HEK293 (cell line): ENCODE measurements around the gene MAIP1.

Source experiments
- CTCF ChIA-PET: fragments of 350-600 bp; formaldehyde crosslinking; extraction: SDS; loops from one replicate; lab custom pipeline; 2021; ENCODE audit warnings: antibody characterized with exemption; lab: Yijun Ruan, JAX
- POLR2A ChIA-PET: fragments of 300-600 bp; formaldehyde crosslinking; extraction: SDS; loops from one replicate; lab custom pipeline; 2020; ENCODE audit warnings: antibody characterized with exemption, inconsistent platforms; lab: Yijun Ruan, JAX
- H3K27ac ChIP-seq: fragments of 200-500 bp; sonication (Bioruptor generic); 2 replicates; pipeline ENCODE4 v1.5.1; 2014; ENCODE audit warnings: low read depth, low read length, control low read depth, inconsistent platforms; ENCODE audit errors: extremely low read depth
- H3K36me3 ChIP-seq, 2 experiments: fragments of 200-500 bp in 1 of 2; sonication (Bioruptor generic) in 1 of 2; 1 replicate in 1 of 2; 2 replicates in 1 of 2; pipeline ENCODE4 v1.5.1; 2014 to 2017; ENCODE audit warnings: inconsistent platforms in 2 of 2, low read length in 2 of 2; ENCODE audit not compliant: control insufficient read depth in 2 of 2, insufficient read depth in 1 of 2
- H3K4me1 ChIP-seq: fragments of 200-500 bp; sonication (Bioruptor generic); 2 replicates; pipeline ENCODE4 v1.5.1; 2014; ENCODE audit warnings: mild to moderate bottlenecking, low read length, inconsistent platforms; ENCODE audit not compliant: control insufficient read depth, insufficient read depth
- H3K4me3 ChIP-seq: 2 replicates; pipeline ENCODE4 v1.5.1; 2011; ENCODE audit warnings: low read depth, mild to moderate bottlenecking, control low read depth, low read length, moderate library complexity
- H3K9me3 ChIP-seq: fragments of 200-500 bp; sonication (Bioruptor generic); 2 replicates; pipeline ENCODE4 v1.5.1; 2014; ENCODE audit warnings: low read depth, low read length, inconsistent platforms; ENCODE audit not compliant: control insufficient read depth, insufficient read depth
- CTCF ChIP-seq: fragments of 450-650 bp; formaldehyde crosslinking; IDR thresholded peaks from 2 replicates; pipeline ENCODE4 v1.5.1; 2016; ENCODE audit warnings: missing biosample characterization, missing genetic modification characterization
- ELK4 ChIP-seq: IDR thresholded peaks from 2 replicates; pipeline ENCODE4 v1.6.1; 2011; ENCODE audit warnings: mild to moderate bottlenecking, low read depth, low read length, borderline replicate concordance
- KLF9 ChIP-seq: fragments of 450-650 bp; formaldehyde crosslinking; IDR thresholded peaks from 2 replicates; pipeline ENCODE4 v1.5.1; 2016; ENCODE audit warnings: missing biosample characterization, missing genetic modification characterization, low read depth
- MZF1 ChIP-seq: fragments of 450-650 bp; formaldehyde crosslinking; IDR thresholded peaks from 2 replicates; pipeline ENCODE4 v1.5.1; 2017; ENCODE audit warnings: missing biosample characterization, missing genetic modification characterization, borderline replicate concordance
- PRDM2 ChIP-seq: fragments of 450-650 bp; formaldehyde crosslinking; IDR thresholded peaks from 2 replicates; pipeline ENCODE4 v1.5.1; 2016; ENCODE audit warnings: missing biosample characterization, missing genetic modification characterization, borderline replicate concordance
- ZBTB7A ChIP-seq: fragments of 450-650 bp; formaldehyde crosslinking; IDR thresholded peaks from 2 replicates; pipeline ENCODE4 v1.5.1; 2016; ENCODE audit warnings: low read depth, missing biosample characterization, missing genetic modification characterization
- ZBTB8A ChIP-seq: fragments of 450-650 bp; formaldehyde crosslinking; IDR thresholded peaks from 2 replicates; pipeline ENCODE4 v1.5.1; 2016; ENCODE audit warnings: missing biosample characterization, missing genetic modification characterization
- ZFP41 ChIP-seq: fragments of 450-650 bp; formaldehyde crosslinking; IDR thresholded peaks from 2 replicates; pipeline ENCODE4 v1.5.1; 2016; ENCODE audit warnings: missing biosample characterization, missing genetic modification characterization, borderline replicate concordance
- ZNF138 ChIP-seq: fragments of 450-650 bp; formaldehyde crosslinking; IDR thresholded peaks from 2 replicates; pipeline ENCODE4 v1.5.1; 2016; ENCODE audit warnings: missing biosample characterization, missing genetic modification characterization, borderline replicate concordance
- ZNF174 ChIP-seq: fragments of 450-650 bp; formaldehyde crosslinking; IDR thresholded peaks from 2 replicates; pipeline ENCODE4 v1.5.0; 2017; ENCODE audit warnings: missing biosample characterization, mild to moderate bottlenecking, missing genetic modification characterization
- ZNF214 ChIP-seq: fragments of 450-650 bp; formaldehyde crosslinking; IDR thresholded peaks from 2 replicates; pipeline ENCODE4 v1.5.1; 2017; ENCODE audit warnings: missing biosample characterization, mild to moderate bottlenecking, missing genetic modification characterization, borderline replicate concordance
- ZNF366 ChIP-seq: fragments of 450-650 bp; formaldehyde crosslinking; conservative IDR thresholded peaks from 2 replicates; pipeline ENCODE4 v1.5.1; 2016; ENCODE audit warnings: missing biosample characterization, missing genetic modification characterization
- ZNF37A ChIP-seq: fragments of 450-650 bp; IDR thresholded peaks from 2 replicates; pipeline ENCODE4 v1.5.1; 2018; ENCODE audit warnings: missing biosample characterization, missing genetic modification characterization
- ZNF404 ChIP-seq: fragments of 450-650 bp; formaldehyde crosslinking; IDR thresholded peaks from 2 replicates; pipeline ENCODE4 v1.5.1; 2017; ENCODE audit warnings: missing biosample characterization, missing genetic modification characterization
- ZNF449 ChIP-seq: fragments of 450-650 bp; formaldehyde crosslinking; IDR thresholded peaks from 2 replicates; pipeline ENCODE4 v1.5.1; 2017; ENCODE audit warnings: missing biosample characterization, mild to moderate bottlenecking, missing genetic modification characterization, moderate library complexity
- ZNF664 ChIP-seq: fragments of 450-650 bp; formaldehyde crosslinking; IDR thresholded peaks from 2 replicates; pipeline ENCODE4 v1.5.1; 2016; ENCODE audit warnings: missing biosample characterization, missing genetic modification characterization
- ZNF837 ChIP-seq: fragments of 450-650 bp; formaldehyde crosslinking; IDR thresholded peaks from 2 replicates; pipeline ENCODE4 v1.5.1; 2016; ENCODE audit warnings: missing biosample characterization, missing genetic modification characterization

MAIP1 gene

GRCh38 chr2:199966976-199967375 lies 11.6 kb downstream of the MAIP1 start:
- Histone ChIP-seq H3K9me3 (no peaks in the 10 kb centered on the region), H3K4me1 (no peaks in the 10 kb centered on the region), H3K4me3 (no peak overlapping the region), H3K36me3 (peaks cover 40 to 56% of the 10 kb centered on the region in 2 experiments), H3K27ac (no peak overlapping the region)
- CTCF ChIA-PET = interaction anchor here (0.6 to 1.3 kb wide), 3 partner anchors 13 to 738 kb away, joined by 3 read pairs; no protein-coding TSS in a partner anchor
- POLR2A ChIA-PET = no interaction called here
- TF ChIP-seq ZNF837 (tag by site-specific recombination) (no peak), ZBTB8A (tag by site-specific recombination) (no peak), ZNF138 (tag by site-specific recombination) (no peak), PRDM2 (tag by site-specific recombination) (no peak)

GRCh38 chr2:199968126-199968525 lies 12.7 kb downstream of the MAIP1 start:
- TF ChIP-seq ZNF174 (tag by site-specific recombination) = no peak
- no peak for TF ChIP-seq CTCF
- TF ChIP-seq KLF9 (tag by site-specific recombination) = no peak
- TF ChIP-seq ZFP41 (tag by site-specific recombination) = no peak
- TF ChIP-seq ZNF664 (tag by site-specific recombination) = no peak
- TF ChIP-seq ZNF449 = no peak
- no peak for TF ChIP-seq ZNF214
- no peak for TF ChIP-seq ELK4
- no peak for TF ChIP-seq ZNF37A (tag by site-specific recombination)
- TF ChIP-seq ZBTB7A (tag by site-specific recombination) = no peak
- TF ChIP-seq ZNF366 (tag by site-specific recombination) = no peak
- no peak for TF ChIP-seq MZF1 (tag by site-specific recombination)
- no peak for TF ChIP-seq ZNF404 (tag by site-specific recombination)
- no peak overlapping the region for H3K4me3 ChIP-seq
- no peak overlapping the region for H3K27ac ChIP-seq
- CTCF ChIA-PET = no interaction called here
- H3K9me3 ChIP-seq = no peaks in the 10 kb centered on the region
- H3K36me3 ChIP-seq = peaks cover 32 to 47% of the 10 kb centered on the region in 2 experiments
- no peaks in the 10 kb centered on the region for H3K4me1 ChIP-seq
- POLR2A ChIA-PET = no interaction called here
